Left ventricle myocardium inferior (tissue), 1 donor: Measurements from ENCODE around the gene EIF4EBP2. TPM values are rescaled to one million over a fixed set of nuclear protein-coding genes. Genes with fewer than 3 reads are reported as not detected.

Source experiments
- DNase-seq: peaks from one replicate; pipeline ENCODE4 v3.0.0-alpha.2; 2020
- H3K27ac ChIP-seq: fragments of 200-600 bp; replicated peaks from 2 replicates; pipeline ENCODE4 v1.8.0; 2021
- H3K27me3 ChIP-seq: fragments of 200-600 bp; 2 replicates; pipeline ENCODE4 v1.8.0; 2021; ENCODE audit warnings: low read depth
- H3K36me3 ChIP-seq: fragments of 200-600 bp; 2 replicates; pipeline ENCODE4 v1.8.0; 2021
- H3K4me1 ChIP-seq: fragments of 200-600 bp; 2 replicates; pipeline ENCODE4 v1.8.0; 2021
- H3K4me3 ChIP-seq: fragments of 200-600 bp; 2 replicates; pipeline ENCODE4 v1.8.0; 2021; ENCODE audit warnings: mild to moderate bottlenecking, moderate library complexity
- H3K9me3 ChIP-seq: fragments of 200-600 bp; replicated peaks from 2 replicates; pipeline ENCODE4 v1.8.0; 2021
- CTCF ChIP-seq: fragments of 200-600 bp; IDR thresholded peaks from 2 replicates; pipeline ENCODE4 v1.8.0; 2021; ENCODE audit warnings: antibody characterized with exemption, mild to moderate bottlenecking, borderline replicate concordance
- intact Hi-C: fragments of 100-400 bp; cut with micrococcal nuclease; formaldehyde crosslinking; loops from one replicate; pipeline ENCODE4 v1.11.0; 2022
- total RNA-seq: library from RNA; stranded (reverse); fragmentation: NEBNext Ultra II Directional; extraction: Animal tissue kit (Norgen Biotek cat#: 25700); gene quantifications from one replicate; pipeline ENCODE4 v1.2.1, GENCODE V29; 2021
- donor health status: DM: no; HTN: yes; CAD: no; lungs with severe emphysema.

Gene EIF4EBP2
- total RNA-seq, 1 donor from 2014 or later, result 75.1 TPM

GRCh38 chr10:70472799-70473454 is 69.0 kb downstream of the EIF4EBP2 start:
- no peak for TF ChIP-seq CTCF
- no peak overlapping the region for H3K27ac ChIP-seq
- no peaks in the 10 kb centered on the region for H3K27me3 ChIP-seq
- DNase-seq, result no peak
- no peaks in the 10 kb centered on the region for H3K9me3 ChIP-seq
- no peak overlapping the region for H3K4me3 ChIP-seq
- intact Hi-C loops, result no loop called here
- H3K4me1 ChIP-seq, result peaks cover 30% of the 10 kb centered on the region
- no peaks in the 10 kb centered on the region for H3K36me3 ChIP-seq

GRCh38 chr10:70474780-70475179 is 70.8 kb downstream of the EIF4EBP2 start:
- Histone ChIP-seq H3K27me3 (no peaks in the 10 kb centered on the region), H3K4me1 (peaks cover 39% of the 10 kb centered on the region), H3K4me3 (no peak overlapping the region), H3K27ac (no peak overlapping the region), H3K9me3 (no peaks in the 10 kb centered on the region), H3K36me3 (no peaks in the 10 kb centered on the region)
- DNase-seq, result no peak
- intact Hi-C loops, result loop anchor here (5.0 kb wide), 1 partner anchor 43 kb away; no protein-coding TSS in a partner anchor
- no peak for TF ChIP-seq CTCF

GRCh38 chr10:70475661-70476060 is 71.7 kb downstream of the EIF4EBP2 start:
- H3K36me3 ChIP-seq, result no peaks in the 10 kb centered on the region
- no peak overlapping the region for H3K4me3 ChIP-seq
- no peaks in the 10 kb centered on the region for H3K27me3 ChIP-seq
- no peak for TF ChIP-seq CTCF
- peaks cover 48% of the 10 kb centered on the region for H3K4me1 ChIP-seq
- no peak for DNase-seq
- intact Hi-C loops, result loop anchor here (5.0 kb wide), 1 partner anchor 42 kb away; no protein-coding TSS in a partner anchor
- no peaks in the 10 kb centered on the region for H3K9me3 ChIP-seq
- H3K27ac ChIP-seq, result no peak overlapping the region

GRCh38 chr10:70476249-70477035 is 72.5 kb downstream of the EIF4EBP2 start:
- Histone ChIP-seq H3K4me3 (no peak overlapping the region), H3K27ac (no peak overlapping the region), H3K27me3 (no peaks in the 10 kb centered on the region), H3K9me3 (no peaks in the 10 kb centered on the region), H3K36me3 (no peaks in the 10 kb centered on the region), H3K4me1 (peaks cover 56% of the 10 kb centered on the region)
- intact Hi-C loops, result loop anchor here (5.0 kb wide), 1 partner anchor 41 kb away; no protein-coding TSS in a partner anchor
- no peak for DNase-seq
- no peak for TF ChIP-seq CTCF

- intact Hi-C loops, result loop anchor here (5.0 kb wide), 1 partner anchor 40 kb away; no protein-coding TSS in a partner anchor
- TF ChIP-seq CTCF, result no peak
- H3K27me3 ChIP-seq, result no peaks in the 10 kb centered on the region
- no peaks in the 10 kb centered on the region for H3K36me3 ChIP-seq
- peak overlapping the region; percentile 77 for H3K4me3 ChIP-seq
- H3K4me1 ChIP-seq, result peaks cover 69% of the 10 kb centered on the region
- H3K9me3 ChIP-seq, result no peaks in the 10 kb centered on the region
- DNase-seq, result no peak
- peak overlapping the region; percentile 88 for H3K27ac ChIP-seq
Observed at GRCh38 chr10:70477661-70478162, 73.8 kb downstream of the EIF4EBP2 start.

Other genes with a start within 250 kb of the EIF4EBP2 start
- gene SAR1A, start 233.6 kb upstream of the EIF4EBP2 start, total RNA-seq, result 84.6 TPM
- gene PPA1, start 170.7 kb upstream of the EIF4EBP2 start, total RNA-seq, result 99.9 TPM
- gene NPFFR1, start 120.1 kb upstream of the EIF4EBP2 start, total RNA-seq, result not detected
- gene LRRC20, start 21.5 kb upstream of the EIF4EBP2 start, total RNA-seq, result 75.4 TPM
- gene NODAL, start 37.5 kb downstream of the EIF4EBP2 start, total RNA-seq, result 0.16 TPM
- gene PALD1, start 74.6 kb downstream of the EIF4EBP2 start, total RNA-seq, result 5.1 TPM
- gene PRF1, start 198.6 kb downstream of the EIF4EBP2 start, total RNA-seq, result 2.6 TPM